22Rv1 (cell line): ENCODE results near the gene CYP27A1.

ENCODE experiments used
- CTCF ChIP-seq: fragments of 450-650 bp; IDR thresholded peaks from 2 replicates; pipeline ENCODE4 v1.5.1; 2017; ENCODE audit warnings: mild to moderate bottlenecking
- ZFX ChIP-seq: fragments of 450-650 bp; IDR thresholded peaks from 2 replicates; pipeline ENCODE4 v1.6.1; 2017; ENCODE audit warnings: antibody characterized with exemption, borderline replicate concordance

DNA sequence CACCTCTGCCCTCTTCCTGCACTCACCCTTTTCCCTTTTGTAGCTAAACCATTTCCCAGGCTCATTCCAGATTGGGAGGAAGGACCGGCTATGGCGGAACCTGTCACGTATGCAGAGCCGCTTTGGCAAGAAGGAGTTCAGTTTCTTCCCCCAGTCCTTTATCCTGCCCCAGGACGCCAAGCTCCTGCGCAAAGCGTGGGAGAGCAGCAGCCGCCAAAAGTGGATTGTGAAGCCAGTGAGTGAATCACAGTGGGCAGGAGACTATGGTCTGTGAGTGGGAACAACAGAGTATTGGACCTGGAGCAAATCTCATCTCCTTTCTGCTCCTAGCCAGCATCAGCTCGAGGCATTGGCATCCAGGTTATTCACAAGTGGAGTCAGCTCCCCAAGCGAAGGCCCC lies 35.0 kb upstream of the CYP27A1 start:
- TF ChIP-seq CTCF, result no peak
- no peak for TF ChIP-seq ZFX
